Thymus (tissue), 11 donors: ENCODE measurements around the gene RNF169. TPM values are rescaled to one million over a fixed set of nuclear protein-coding genes. Genes with fewer than 3 reads are reported as not detected.
"Not testable (repeated sequence)": the region's sequence is repeated elsewhere in the genome, so short reads cannot be mapped to it uniquely, and the experiment has no call there.

Source experiments
- DNase-seq, 9 donors: peaks; one replicate each; pipeline ENCODE4 v3.0.0-alpha.2; 2013; ENCODE audit warnings: low spot score in 9 of 9, low read depth in 6 of 9, missing footprints in 1 of 9
- H3K27ac ChIP-seq, 2 donors: one replicate each; pipeline ENCODE4 v1.5.1; 2013; ENCODE audit warnings: control low read depth in 1 of 2, low read depth in 1 of 2, low read length in 1 of 2, mild to moderate bottlenecking in 1 of 2, moderate library complexity in 1 of 2
- H3K27me3 ChIP-seq, 2 donors: one replicate each; pipeline ENCODE4 v1.5.1; 2013; ENCODE audit warnings: low read length in 1 of 2; ENCODE audit not compliant: control insufficient read depth in 2 of 2, insufficient read depth in 1 of 2
- H3K36me3 ChIP-seq, 2 donors: one replicate each; pipeline ENCODE4 v1.5.1; 2013; ENCODE audit warnings: low read length in 1 of 2, mild to moderate bottlenecking in 1 of 2, moderate library complexity in 1 of 2; ENCODE audit not compliant: control insufficient read depth in 2 of 2, insufficient read depth in 2 of 2
- H3K4me1 ChIP-seq, 2 donors: one replicate each; pipeline ENCODE4 v1.5.1; 2013; ENCODE audit warnings: low read length in 2 of 2; ENCODE audit not compliant: control insufficient read depth in 2 of 2, insufficient read depth in 2 of 2
- H3K4me3 ChIP-seq, 2 donors: one replicate each; pipeline ENCODE4 v1.5.1; 2013; ENCODE audit warnings: low read length in 2 of 2, control low read depth in 1 of 2, mild to moderate bottlenecking in 1 of 2
- H3K9me3 ChIP-seq, 2 donors: one replicate each; pipeline ENCODE4 v1.5.1; 2013; ENCODE audit warnings: low read length in 1 of 2, mild to moderate bottlenecking in 1 of 2; ENCODE audit not compliant: control insufficient read depth in 2 of 2, insufficient read depth in 1 of 2
- WGBS: extraction: QIAGEN DNeasy Blood & Tissue Kit; methylation state at CpG from one replicate; pipeline ENCODE4 v1.1.7; 2013; 5-methylcytosine and 5-hydroxymethylcytosine counted together
- polyA plus RNA-seq: library from polyadenylated mRNA; stranded (reverse); fragments of 200-250 nt; gene quantifications from one replicate; pipeline ENCODE4 v1.2.3, GENCODE V29; 2013
- total RNA-seq: library from RNA; stranded (reverse); fragments of 120-200 nt; gene quantifications from one replicate; pipeline ENCODE4 v1.2.4, GENCODE V29; 2013
- donor health status: healthy.

The RNF169 gene
- total and polyA plus RNA-seq, 2 donors: 5.5 to 13.0 TPM

- not testable (repeated sequence) for H3K27ac ChIP-seq
Observed at GRCh38 chr11:74750598-74750997, 1.9 kb downstream of the RNF169 start.

DNA sequence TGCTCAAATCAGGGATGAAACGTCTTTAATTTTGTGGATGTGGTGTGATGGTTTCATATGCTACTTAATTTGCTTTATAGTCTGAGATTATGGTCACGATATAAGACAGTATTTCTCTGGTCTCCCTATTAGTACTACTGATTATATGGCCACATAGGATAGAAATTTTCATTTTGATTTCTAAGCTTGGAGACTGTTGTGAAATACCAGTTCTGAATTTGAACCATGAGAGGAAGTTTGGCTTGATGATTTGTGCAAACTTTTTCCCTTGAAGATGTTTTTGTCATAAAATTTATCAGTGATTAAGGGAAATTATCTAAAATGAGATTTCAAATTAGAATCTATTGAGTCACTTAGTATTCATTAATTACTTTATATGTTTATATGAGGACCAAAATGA is 2.7 kb downstream of the RNF169 start:
- no peak overlapping the region for H3K4me3 ChIP-seq
- DNase-seq: no peak
- H3K27me3 ChIP-seq: no peaks in the 10 kb centered on the region
- H3K27ac ChIP-seq: no peak overlapping the region
- H3K36me3 ChIP-seq: no peaks in the 10 kb centered on the region
- peaks cover 10 to 16% of the 10 kb centered on the region in 2 donors for H3K4me1 ChIP-seq
- no peaks in the 10 kb centered on the region for H3K9me3 ChIP-seq
- 95% methylated on average over 2 of the region's 2 CpGs for WGBS

More at GRCh38 chr11:74750598-74750997, 1.9 kb downstream of the RNF169 start:
- H3K9me3 ChIP-seq, H3K36me3 ChIP-seq, H3K4me3 ChIP-seq, DNase-seq, H3K27me3 ChIP-seq: not testable (repeated sequence)
- peaks cover 10 to 16% of the 10 kb centered on the region in 2 donors for H3K4me1 ChIP-seq
- WGBS: 98% methylated on average over 14 of the region's 14 CpGs

DNA sequence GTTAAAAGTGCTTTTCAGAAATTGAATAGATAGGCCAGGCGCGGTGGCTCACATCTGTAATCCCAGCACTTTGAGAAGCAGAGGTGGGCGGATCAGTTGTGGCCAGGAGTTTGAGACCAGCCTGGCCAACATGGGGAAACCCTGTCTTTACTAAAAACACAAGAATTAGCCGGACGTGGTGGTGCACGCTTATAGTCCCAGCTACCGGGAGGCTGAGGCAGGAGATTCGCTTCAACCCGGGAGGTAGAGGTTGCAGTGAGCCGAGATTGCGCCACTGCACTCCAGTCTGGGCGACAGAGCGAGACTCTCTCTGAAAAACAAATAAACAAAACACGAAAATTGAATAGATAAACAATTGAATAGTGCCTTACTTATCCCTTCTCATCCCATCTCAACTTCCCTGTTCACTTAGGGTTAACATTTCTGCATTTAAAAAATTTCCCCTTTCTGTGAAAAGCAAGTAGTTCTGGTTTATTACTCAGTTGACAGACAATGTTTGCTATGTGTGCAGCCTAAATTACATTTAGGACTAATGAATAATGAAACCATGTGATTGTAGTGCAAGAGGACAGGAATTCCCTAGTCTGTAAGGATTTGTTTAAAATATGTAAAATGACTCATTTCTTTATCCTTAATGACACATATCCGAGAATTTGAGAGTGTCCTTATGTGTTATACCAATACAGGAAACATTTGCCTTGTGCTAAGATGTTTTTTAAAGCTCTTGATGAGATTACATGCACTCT is 6.0 kb downstream of the RNF169 start:
- WGBS: 96% methylated on average over 15 of the region's 15 CpGs
- no peaks in the 10 kb centered on the region for H3K9me3 ChIP-seq
- peaks cover 4 to 6% of the 10 kb centered on the region in 2 donors for H3K4me1 ChIP-seq
- no peak overlapping the region for H3K27ac ChIP-seq
- no peak for DNase-seq
- no peaks in the 10 kb centered on the region for H3K36me3 ChIP-seq
- H3K4me3 ChIP-seq: no peak overlapping the region
- no peaks in the 10 kb centered on the region for H3K27me3 ChIP-seq

GRCh38 chr11:74755395-74755995 is 6.8 kb downstream of the RNF169 start:
- Histone ChIP-seq H3K27me3 (no peaks in the 10 kb centered on the region), H3K9me3 (no peaks in the 10 kb centered on the region), H3K4me1 (no peaks in the 10 kb centered on the region), H3K4me3 (no peak overlapping the region), H3K27ac (no peak overlapping the region), H3K36me3 (no peaks in the 10 kb centered on the region)
- DNase-seq: no peak
- WGBS: 88% methylated on average over 1 of the region's 1 CpG

DNA sequence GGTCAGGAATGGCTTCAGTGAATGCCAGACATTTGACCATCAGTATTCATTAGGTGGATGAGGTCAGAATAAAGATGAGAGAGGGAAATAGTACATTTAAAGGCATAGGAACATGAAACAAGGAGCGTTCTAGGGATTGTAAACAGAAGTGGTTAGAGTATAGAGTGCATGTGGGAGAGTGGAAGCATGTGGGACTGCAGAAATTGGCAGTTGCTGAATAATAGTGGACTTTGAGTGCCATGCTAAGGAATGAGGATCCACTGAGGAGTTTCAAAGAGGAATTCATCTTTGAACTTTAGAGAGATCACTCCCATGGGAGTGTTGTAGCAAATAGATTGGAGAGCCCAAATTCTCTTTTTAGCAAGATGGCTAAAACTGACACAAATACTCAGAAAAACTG is 7.9 kb downstream of the RNF169 start:
- Histone ChIP-seq H3K36me3 (no peaks in the 10 kb centered on the region), H3K27ac (no peak overlapping the region), H3K27me3 (no peaks in the 10 kb centered on the region), H3K9me3 (no peaks in the 10 kb centered on the region), H3K4me3 (no peak overlapping the region), H3K4me1 (no peaks in the 10 kb centered on the region)
- WGBS: 98% methylated on average over 1 of the region's 1 CpG
- DNase-seq: no peak

- Histone ChIP-seq H3K27ac (no peak overlapping the region), H3K4me3 (no peak overlapping the region), H3K4me1 (no peaks in the 10 kb centered on the region), H3K9me3 (no peaks in the 10 kb centered on the region), H3K36me3 (no peaks in the 10 kb centered on the region), H3K27me3 (no peaks in the 10 kb centered on the region)
- 99% methylated on average over 1 of the region's 1 CpG for WGBS
- DNase-seq: no peak
Observed at GRCh38 chr11:74766905-74767304, 18.3 kb downstream of the RNF169 start.

DNA sequence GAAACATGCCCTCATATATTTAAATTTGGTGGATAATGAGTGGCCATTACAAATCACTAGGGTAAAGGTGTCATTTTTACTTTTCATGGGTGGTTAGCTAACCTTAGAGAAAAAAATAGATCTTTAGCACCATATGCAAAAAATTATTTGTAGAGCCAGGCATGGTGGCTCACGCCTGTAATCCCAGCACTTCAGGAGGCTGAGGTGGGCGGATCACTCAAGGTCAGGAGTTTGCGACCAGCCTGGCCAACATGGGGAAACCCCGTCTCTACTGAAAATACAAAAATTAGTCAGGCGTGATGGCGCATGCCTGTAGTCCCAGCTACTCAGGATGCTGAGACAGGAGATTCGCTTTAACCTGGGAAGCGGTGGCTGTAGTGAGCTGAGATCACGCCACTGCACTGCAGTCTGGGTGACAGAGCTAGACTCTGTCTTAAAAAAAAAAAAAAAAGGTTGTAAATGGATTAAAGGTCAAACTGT is 19.6 kb downstream of the RNF169 start:
- H3K4me1 ChIP-seq, H3K27me3 ChIP-seq, H3K9me3 ChIP-seq, DNase-seq, H3K27ac ChIP-seq, H3K36me3 ChIP-seq, H3K4me3 ChIP-seq: not testable (repeated sequence)
- 88% methylated on average over 9 of the region's 9 CpGs for WGBS

GRCh38 chr11:74769055-74769707 is 20.5 kb downstream of the RNF169 start:
- H3K4me1 ChIP-seq: no peaks in the 10 kb centered on the region
- DNase-seq: no peak
- WGBS: 97% methylated on average over 2 of the region's 2 CpGs

GRCh38 chr11:74770456-74770855 is 21.8 kb downstream of the RNF169 start:
- WGBS: 81% methylated on average over 5 of the region's 5 CpGs
- Histone ChIP-seq H3K4me3 (no peak overlapping the region), H3K4me1 (no peaks in the 10 kb centered on the region), H3K9me3 (no peaks in the 10 kb centered on the region), H3K27ac (no peak overlapping the region), H3K27me3 (no peaks in the 10 kb centered on the region), H3K36me3 (no peaks in the 10 kb centered on the region)
- no peak for DNase-seq

More at GRCh38 chr11:74769055-74769707, 20.5 kb downstream of the RNF169 start:
- Histone ChIP-seq H3K27ac (no peak overlapping the region), H3K27me3 (no peaks in the 10 kb centered on the region), H3K9me3 (no peaks in the 10 kb centered on the region), H3K36me3 (no peaks in the 10 kb centered on the region), H3K4me3 (no peak overlapping the region)
